ENCODE measurements around the gene HIPK2.

GRCh38 chr7:139523199-139523941, 254.4 kb downstream of the HIPK2 start, which contains the start of gene CLEC2L:
- TF ChIP-seq POLR2A (IDR thresholded peaks at IDR 0.05) (no peak), CTCF (IDR thresholded peaks at IDR 0.05) (no peak)
